GM19035 (cell line): ENCODE results near the gene MBD4.

Experiments
- ATAC-seq: cut with Tn5 transposase; IDR thresholded peaks from one replicate; pipeline ENCODE4 v1.9.1; 2021; ENCODE audit not compliant: unreplicated experiment

Gene MBD4

GRCh38 chr3:129463716-129464115, 24.0 kb upstream of the MBD4 start:
- ATAC-seq = no peak

- ATAC-seq = no peak
Observed at GRCh38 chr3:129463094-129463493, 23.3 kb upstream of the MBD4 start.

- no peak for ATAC-seq
Observed at GRCh38 chr3:129462361-129462968, 22.7 kb upstream of the MBD4 start.

GRCh38 chr3:129461461-129462146, 21.9 kb upstream of the MBD4 start:
- ATAC-seq = no peak

- ATAC-seq = no peak
Observed at GRCh38 chr3:129461022-129461421, 21.3 kb upstream of the MBD4 start.

- no peak for ATAC-seq
Observed at GRCh38 chr3:129460572-129460971, 20.8 kb upstream of the MBD4 start.

- ATAC-seq = no peak
Observed at GRCh38 chr3:129460155-129460554, 20.4 kb upstream of the MBD4 start.

- no peak for ATAC-seq
Observed at GRCh38 chr3:129453732-129454131, 14.0 kb upstream of the MBD4 start.

GRCh38 chr3:129449279-129450115, 9.7 kb upstream of the MBD4 start:
- no peak for ATAC-seq

- no peak for ATAC-seq
Observed at GRCh38 chr3:129448186-129448895, 8.6 kb upstream of the MBD4 start.

- ATAC-seq = no peak
Observed at GRCh38 chr3:129446926-129447325, 7.2 kb upstream of the MBD4 start.

GRCh38 chr3:129445471-129445870, 5.7 kb upstream of the MBD4 start:
- ATAC-seq = no peak

- no peak for ATAC-seq
Observed at GRCh38 chr3:129442947-129443346, 3.2 kb upstream of the MBD4 start.

- ATAC-seq = no peak
Observed at GRCh38 chr3:129442486-129442885, 2.7 kb upstream of the MBD4 start.

GRCh38 chr3:129441782-129442181, 2.0 kb upstream of the MBD4 start:
- ATAC-seq = no peak

- no peak for ATAC-seq
Observed at GRCh38 chr3:129441215-129441614, 1.5 kb upstream of the MBD4 start.

- no peak for ATAC-seq
Observed at GRCh38 chr3:129440618-129441190, 956 bp upstream of the MBD4 start.

GRCh38 chr3:129439226-129439816, 427 bp downstream of the MBD4 start:
- peak; percentile 13 for ATAC-seq

- no peak for ATAC-seq
Observed at GRCh38 chr3:129435367-129435766, 4.4 kb downstream of the MBD4 start.

- ATAC-seq = no peak
Observed at GRCh38 chr3:129434140-129434539, 5.6 kb downstream of the MBD4 start.

GRCh38 chr3:129433565-129433964, 6.2 kb downstream of the MBD4 start:
- no peak for ATAC-seq
